Testis (tissue), 2 donors: ENCODE measurements around the gene UBE2O.

ENCODE experiments used
- POLR2A ChIP-seq: fragments of 450-650 bp; IDR thresholded peaks from one replicate; pipeline ENCODE4 v1.6.1; 2017; ENCODE audit warnings: antibody characterized with exemption, mild to moderate bottlenecking, moderate library complexity
- TF ChIP-seq, protein P1 (sequence below), 3 experiments: fragments of 450-650 bp in 2 of 3; fragments of 200-600 bp in 1 of 3; sonication (generic) in 1 of 3; IDR thresholded peaks; one replicate each; pipeline ENCODE4 v1.5.1; 2016 to 2019; ENCODE audit warnings: antibody characterized with exemption in 3 of 3, mild to moderate bottlenecking in 2 of 3, moderate library complexity in 1 of 3

DNA sequence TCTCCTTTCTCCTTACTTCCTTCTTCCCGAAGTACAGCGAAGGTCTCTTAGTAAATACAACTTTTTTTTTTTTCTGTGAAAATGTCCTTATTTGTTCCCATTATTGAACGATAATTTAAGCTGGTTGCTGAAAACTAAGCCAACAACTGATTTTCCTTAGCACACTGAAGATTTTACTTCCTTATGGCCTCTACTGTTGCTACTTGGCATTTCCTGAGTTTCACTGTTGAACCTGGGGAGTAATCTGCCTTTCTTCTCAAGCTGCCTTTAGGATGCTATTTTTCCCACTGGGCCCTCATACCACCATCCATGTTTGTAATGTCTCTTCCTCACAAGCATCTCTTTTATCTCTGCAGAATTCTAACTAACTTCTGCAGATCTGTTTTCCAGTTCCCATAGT lies 26.1 kb downstream of the UBE2O start:
- TF ChIP-seq, protein P1, sequence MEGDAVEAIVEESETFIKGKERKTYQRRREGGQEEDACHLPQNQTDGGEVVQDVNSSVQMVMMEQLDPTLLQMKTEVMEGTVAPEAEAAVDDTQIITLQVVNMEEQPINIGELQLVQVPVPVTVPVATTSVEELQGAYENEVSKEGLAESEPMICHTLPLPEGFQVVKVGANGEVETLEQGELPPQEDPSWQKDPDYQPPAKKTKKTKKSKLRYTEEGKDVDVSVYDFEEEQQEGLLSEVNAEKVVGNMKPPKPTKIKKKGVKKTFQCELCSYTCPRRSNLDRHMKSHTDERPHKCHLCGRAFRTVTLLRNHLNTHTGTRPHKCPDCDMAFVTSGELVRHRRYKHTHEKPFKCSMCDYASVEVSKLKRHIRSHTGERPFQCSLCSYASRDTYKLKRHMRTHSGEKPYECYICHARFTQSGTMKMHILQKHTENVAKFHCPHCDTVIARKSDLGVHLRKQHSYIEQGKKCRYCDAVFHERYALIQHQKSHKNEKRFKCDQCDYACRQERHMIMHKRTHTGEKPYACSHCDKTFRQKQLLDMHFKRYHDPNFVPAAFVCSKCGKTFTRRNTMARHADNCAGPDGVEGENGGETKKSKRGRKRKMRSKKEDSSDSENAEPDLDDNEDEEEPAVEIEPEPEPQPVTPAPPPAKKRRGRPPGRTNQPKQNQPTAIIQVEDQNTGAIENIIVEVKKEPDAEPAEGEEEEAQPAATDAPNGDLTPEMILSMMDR (IDR thresholded peaks at IDR 0.05) = no peak
- no peak for TF ChIP-seq POLR2A
